CD14-positive monocyte (primary cell): ENCODE measurements around the gene IFNE. TPM values are rescaled to one million over a fixed set of nuclear protein-coding genes. Genes with fewer than 3 reads are reported as not detected.

Experiments
- DNase-seq, 3 donors: peaks; one replicate each; pipeline ENCODE4 v3.0.0-alpha.2; 2011 to 2022
- H2AFZ ChIP-seq: 2 replicates; pipeline ENCODE4 v1.6.0; 2012; ENCODE audit warnings: mild to moderate bottlenecking, low read depth, low read length, inconsistent platforms; ENCODE audit not compliant: insufficient read depth, poor library complexity, severe bottlenecking
- H3K27ac ChIP-seq, 2 donors: 1 replicate in 1 of 2; 2 replicates in 1 of 2; pipeline ENCODE4 v1.5.1; 2012 to 2013; ENCODE audit warnings: low read length in 2 of 2, control low read depth in 1 of 2, inconsistent platforms in 1 of 2, low read depth in 1 of 2, mild to moderate bottlenecking in 1 of 2
- H3K27me3 ChIP-seq, 2 donors: one replicate each; pipeline versions ENCODE4 v1.6.0 to v1.6.1; 2011 to 2013; ENCODE audit warnings: low read length in 2 of 2; ENCODE audit not compliant: control insufficient read depth in 2 of 2, insufficient read depth in 2 of 2
- H3K36me3 ChIP-seq, 2 donors: replicated peaks in 1 of 2; 1 replicate in 1 of 2; 2 replicates in 1 of 2; pipeline versions ENCODE4 v1.5.1 to v1.6.1; 2012 to 2013; ENCODE audit warnings: low read length in 2 of 2, control low read depth in 1 of 2, inconsistent platforms in 1 of 2, mild to moderate bottlenecking in 1 of 2; ENCODE audit not compliant: insufficient read depth in 2 of 2, control insufficient read depth in 1 of 2
- H3K4me1 ChIP-seq, 2 donors: 1 replicate in 1 of 2; 2 replicates in 1 of 2; pipeline versions ENCODE4 v1.5.1 to v1.6.1; 2012 to 2013; ENCODE audit warnings: low read length in 2 of 2, control low read depth in 1 of 2, inconsistent platforms in 1 of 2, mild to moderate bottlenecking in 1 of 2, moderate library complexity in 1 of 2; ENCODE audit not compliant: insufficient read depth in 2 of 2, control insufficient read depth in 1 of 2
- H3K4me2 ChIP-seq: replicated peaks from 2 replicates; pipeline ENCODE3; 2012; ENCODE audit warnings: low read length, moderate library complexity, mild to moderate bottlenecking; ENCODE audit not compliant: poor library complexity, severe bottlenecking; ENCODE audit errors: extremely low read depth
- H3K4me3 ChIP-seq, 3 experiments: fragments of 200-600 bp in 1 of 3; sonication (generic) in 1 of 3; replicated peaks in 1 of 3; 1 replicate in 2 of 3; 2 replicates in 1 of 3; pipeline ENCODE4 v1.5.1; 2011 to 2013; ENCODE audit warnings: low read length in 3 of 3, mild to moderate bottlenecking in 3 of 3, control low read depth in 2 of 3, low read depth in 2 of 3, inconsistent platforms in 1 of 3, moderate library complexity in 1 of 3
- H3K79me2 ChIP-seq: 2 replicates; pipeline ENCODE4 v1.6.0; 2012; ENCODE audit warnings: mild to moderate bottlenecking, control low read depth, inconsistent platforms, low read length, moderate library complexity; ENCODE audit not compliant: insufficient read depth
- H3K9ac ChIP-seq: 2 replicates; pipeline ENCODE4 v1.6.0; 2017; ENCODE audit warnings: low read length, mild to moderate bottlenecking; ENCODE audit not compliant: insufficient read depth, poor library complexity, severe bottlenecking
- H3K9me3 ChIP-seq, 2 donors: replicated peaks in 1 of 2; 1 replicate in 1 of 2; 2 replicates in 1 of 2; pipeline versions ENCODE4 v1.5.1 to v1.6.1; 2012 to 2013; ENCODE audit warnings: low read length in 2 of 2, control low read depth in 1 of 2; ENCODE audit not compliant: control insufficient read depth in 1 of 2, insufficient read depth in 1 of 2
- H4K20me1 ChIP-seq: 2 replicates; pipeline ENCODE4 v1.6.0; 2012; ENCODE audit warnings: mild to moderate bottlenecking, low read length, control low read depth, moderate library complexity; ENCODE audit not compliant: insufficient read depth
- H3K27ac Mint-ChIP-seq, 7 donors: one replicate each; pipeline ENCODE4 v1.8.0; 2020; ENCODE audit warnings: mild to moderate bottlenecking in 7 of 7, mixed read lengths in 7 of 7, moderate library complexity in 6 of 7, inconsistent platforms in 2 of 7
- H3K27me3 Mint-ChIP-seq, 3 donors: one replicate each; pipeline ENCODE4 v1.8.0; 2021 to 2022; ENCODE audit warnings: low read depth in 3 of 3, mild to moderate bottlenecking in 3 of 3, mixed read lengths in 3 of 3, moderate library complexity in 3 of 3, inconsistent platforms in 1 of 3
- H3K36me3 Mint-ChIP-seq, 2 donors: one replicate each; pipeline ENCODE4 v1.8.0; 2020; ENCODE audit warnings: mixed read lengths in 2 of 2, inconsistent platforms in 1 of 2, mild to moderate bottlenecking in 1 of 2
- H3K4me1 Mint-ChIP-seq: one replicate; pipeline ENCODE4 v1.8.0; 2020; ENCODE audit warnings: mild to moderate bottlenecking, mixed read lengths
- H3K4me3 Mint-ChIP-seq, 2 donors: one replicate each; pipeline ENCODE4 v1.8.0; 2020; ENCODE audit warnings: mild to moderate bottlenecking in 2 of 2, mixed read lengths in 2 of 2, moderate library complexity in 1 of 2
- H3K9me3 Mint-ChIP-seq, 7 donors: one replicate each; pipeline ENCODE4 v1.8.0; 2020 to 2022; ENCODE audit warnings: mixed read lengths in 7 of 7, mild to moderate bottlenecking in 6 of 7, moderate library complexity in 6 of 7, inconsistent platforms in 2 of 7
- WGBS: methylation state at CpG from one replicate; pipeline ENCODE4 v1.1.5; 2013; ENCODE audit warnings: missing lambda C conversion rate; ENCODE audit not compliant: insufficient coverage; 5-methylcytosine and 5-hydroxymethylcytosine counted together
- intact Hi-C, 2 donors: fragments of 100-400 bp; cut with micrococcal nuclease; formaldehyde crosslinking; loops; one replicate each; pipeline versions ENCODE4 v1.15.0 to v1.15.1; 2023
- polyA plus RNA-seq, 3 donors: library from polyadenylated mRNA; depleted of rRNA in 1 of 3; unstranded in 2 of 3; stranded (reverse) in 1 of 3; fragments of 300-500 nt in 2 of 3; fragments of >200 nt in 1 of 3; fragmentation: Illumina TruSeq in 2 of 3; gene quantifications; 1 replicate in 2 of 3; 2 replicates in 1 of 3; pipeline ENCODE4 v1.2.3, GENCODE V29; 2012 to 2021
- TF ChIP-seq, protein P1 (sequence below): fragments of 200-600 bp; IDR thresholded peaks from one replicate; pipeline ENCODE4 v1.8.0; 2022; ENCODE audit warnings: antibody characterized with exemption, mild to moderate bottlenecking

IFNE gene
- polyA plus RNA-seq, 3 donors: not detected

- Histone ChIP-seq H3K27ac (peak overlapping the region in 1 of 2 donors; percentile 81), H3K36me3 (no peaks in the 10 kb centered on the region), H2AFZ (peak overlapping the region; percentile 64), H3K4me3 (peak overlapping the region in 2 of 3 experiments; percentile 40 to 63), H3K9me3 (no peaks in the 10 kb centered on the region), H3K79me2 (no peaks in the 10 kb centered on the region), H3K4me2 (peak overlapping the region; percentile 73), H3K4me1 (peaks cover 9 to 22% of the 10 kb centered on the region in 2 donors), H4K20me1 (no peaks in the 10 kb centered on the region), H3K27me3 (no peaks in the 10 kb centered on the region), H3K9ac (no peak overlapping the region)
- Mint-ChIP-seq H3K27ac (peak overlapping the region; percentile 15 to 88 (median 79)), H3K36me3 (no peaks in the 10 kb centered on the region), H3K9me3 (peaks cover 0 to 11% (median 9%) of the 10 kb centered on the region in 7 donors), H3K27me3 (peaks cover 0 to 3% (median 0%) of the 10 kb centered on the region in 3 donors), H3K4me3 (peak overlapping the region; percentile 9 to 59), H3K4me1 (peaks cover 10% of the 10 kb centered on the region)
- peak; percentile 59 to 76 (median 71) for DNase-seq
- intact Hi-C loops: no loop called here
- WGBS: no CpG with 5 or more reads among the region's 1 CpG
- TF ChIP-seq, protein P1, sequence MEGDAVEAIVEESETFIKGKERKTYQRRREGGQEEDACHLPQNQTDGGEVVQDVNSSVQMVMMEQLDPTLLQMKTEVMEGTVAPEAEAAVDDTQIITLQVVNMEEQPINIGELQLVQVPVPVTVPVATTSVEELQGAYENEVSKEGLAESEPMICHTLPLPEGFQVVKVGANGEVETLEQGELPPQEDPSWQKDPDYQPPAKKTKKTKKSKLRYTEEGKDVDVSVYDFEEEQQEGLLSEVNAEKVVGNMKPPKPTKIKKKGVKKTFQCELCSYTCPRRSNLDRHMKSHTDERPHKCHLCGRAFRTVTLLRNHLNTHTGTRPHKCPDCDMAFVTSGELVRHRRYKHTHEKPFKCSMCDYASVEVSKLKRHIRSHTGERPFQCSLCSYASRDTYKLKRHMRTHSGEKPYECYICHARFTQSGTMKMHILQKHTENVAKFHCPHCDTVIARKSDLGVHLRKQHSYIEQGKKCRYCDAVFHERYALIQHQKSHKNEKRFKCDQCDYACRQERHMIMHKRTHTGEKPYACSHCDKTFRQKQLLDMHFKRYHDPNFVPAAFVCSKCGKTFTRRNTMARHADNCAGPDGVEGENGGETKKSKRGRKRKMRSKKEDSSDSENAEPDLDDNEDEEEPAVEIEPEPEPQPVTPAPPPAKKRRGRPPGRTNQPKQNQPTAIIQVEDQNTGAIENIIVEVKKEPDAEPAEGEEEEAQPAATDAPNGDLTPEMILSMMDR: no peak
These were observed 550 bp downstream of the IFNE start for GRCh38 chr9:21481470-21482056.

GRCh38 chr9:21479152-21479702, 2.9 kb downstream of the IFNE start:
- Mint-ChIP-seq H3K27ac (no peak overlapping the region), H3K4me3 (no peak overlapping the region), H3K27me3 (peaks cover 0 to 6% (median 0%) of the 10 kb centered on the region in 3 donors), H3K4me1 (peaks cover 10% of the 10 kb centered on the region), H3K36me3 (no peaks in the 10 kb centered on the region), H3K9me3 (peaks cover 0 to under 1% (median 0%) of the 10 kb centered on the region in 7 donors)
- Histone ChIP-seq H3K4me3 (no peak overlapping the region), H3K36me3 (no peaks in the 10 kb centered on the region), H3K9ac (no peak overlapping the region), H4K20me1 (no peaks in the 10 kb centered on the region), H2AFZ (no peak overlapping the region), H3K27me3 (no peaks in the 10 kb centered on the region), H3K27ac (no peak overlapping the region), H3K9me3 (no peaks in the 10 kb centered on the region), H3K4me2 (no peak overlapping the region), H3K4me1 (peaks cover 9 to 22% of the 10 kb centered on the region in 2 donors), H3K79me2 (no peaks in the 10 kb centered on the region)
- intact Hi-C loops: no loop called here
- TF ChIP-seq, protein P1: no peak
- no peak for DNase-seq
- 85% methylated on average over 4 of the region's 8 CpGs for WGBS
